DND-41 (cell line): Measurements from ENCODE around the gene INA.

Source experiments
- ATAC-seq: fragments of 200-7000 bp; cut with Tn5 transposase; 3 replicates; pipeline ENCODE4 v1.9.1; 2021; ENCODE audit warnings: low read depth; ENCODE audit not compliant: insufficient read depth
- DNase-seq: peaks from one replicate; pipeline ENCODE4 v3.0.0-alpha.2; 2020
- H2AFZ ChIP-seq: 2 replicates; pipeline ENCODE4 v1.6.0; 2012; ENCODE audit warnings: low read depth, low read length
- H3K27ac ChIP-seq: 2 replicates; pipeline ENCODE4 v1.5.1; 2012; ENCODE audit warnings: low read length, inconsistent platforms
- H3K27me3 ChIP-seq: fragments of 200-600 bp; sonication (generic); 2 replicates; pipeline ENCODE4 v1.6.0; 2012; ENCODE audit warnings: low read length, mild to moderate bottlenecking, inconsistent platforms; ENCODE audit not compliant: insufficient read depth, poor library complexity
- H3K36me3 ChIP-seq: 2 replicates; pipeline ENCODE4 v1.5.1; 2012; ENCODE audit warnings: low read length, inconsistent platforms; ENCODE audit not compliant: insufficient read depth
- H3K4me1 ChIP-seq: 2 replicates; pipeline ENCODE4 v1.5.1; 2012; ENCODE audit warnings: mild to moderate bottlenecking, low read length; ENCODE audit not compliant: insufficient read depth
- H3K4me2 ChIP-seq: 2 replicates; pipeline ENCODE4 v1.6.0; 2012; ENCODE audit warnings: mild to moderate bottlenecking, moderate library complexity, low read length, inconsistent platforms; ENCODE audit not compliant: insufficient read depth
- H3K4me3 ChIP-seq, 2 experiments: fragments of 200-600 bp in 1 of 2; shearing (Covaris generic) in 1 of 2; 2 replicates each; pipeline ENCODE4 v1.5.1; 2012 to 2016; ENCODE audit warnings: inconsistent platforms in 2 of 2, low read length in 2 of 2, mild to moderate bottlenecking in 2 of 2, low read depth in 1 of 2, moderate library complexity in 1 of 2
- H3K79me2 ChIP-seq: 2 replicates; pipeline ENCODE4 v1.6.0; 2012; ENCODE audit warnings: low read length, inconsistent platforms; ENCODE audit not compliant: insufficient read depth
- H3K9ac ChIP-seq: 2 replicates; pipeline ENCODE4 v1.6.0; 2012; ENCODE audit warnings: low read depth, mild to moderate bottlenecking, inconsistent platforms, low read length, moderate library complexity
- H3K9me3 ChIP-seq: 2 replicates; pipeline ENCODE4 v1.5.1; 2012; ENCODE audit warnings: low read length, moderate library complexity, mild to moderate bottlenecking, inconsistent platforms; ENCODE audit not compliant: insufficient read depth, severe bottlenecking
- H4K20me1 ChIP-seq: 2 replicates; pipeline ENCODE4 v1.6.0; 2012; ENCODE audit warnings: low read length; ENCODE audit not compliant: insufficient read depth
- EZH2 ChIP-seq: IDR thresholded peaks from 3 replicates; pipeline ENCODE4 v1.6.1; 2012; ENCODE audit warnings: borderline replicate concordance, low read depth, mild to moderate bottlenecking, moderate library complexity, low read length, inconsistent platforms; ENCODE audit not compliant: severe bottlenecking
- TF ChIP-seq, protein P1 (sequence below): IDR thresholded peaks from 2 replicates; pipeline ENCODE4 v1.5.1; 2012; ENCODE audit warnings: borderline replicate concordance, low read length, moderate library complexity, mild to moderate bottlenecking; ENCODE audit not compliant: poor library complexity, severe bottlenecking; ENCODE audit errors: extremely low read depth

INA gene

DNA sequence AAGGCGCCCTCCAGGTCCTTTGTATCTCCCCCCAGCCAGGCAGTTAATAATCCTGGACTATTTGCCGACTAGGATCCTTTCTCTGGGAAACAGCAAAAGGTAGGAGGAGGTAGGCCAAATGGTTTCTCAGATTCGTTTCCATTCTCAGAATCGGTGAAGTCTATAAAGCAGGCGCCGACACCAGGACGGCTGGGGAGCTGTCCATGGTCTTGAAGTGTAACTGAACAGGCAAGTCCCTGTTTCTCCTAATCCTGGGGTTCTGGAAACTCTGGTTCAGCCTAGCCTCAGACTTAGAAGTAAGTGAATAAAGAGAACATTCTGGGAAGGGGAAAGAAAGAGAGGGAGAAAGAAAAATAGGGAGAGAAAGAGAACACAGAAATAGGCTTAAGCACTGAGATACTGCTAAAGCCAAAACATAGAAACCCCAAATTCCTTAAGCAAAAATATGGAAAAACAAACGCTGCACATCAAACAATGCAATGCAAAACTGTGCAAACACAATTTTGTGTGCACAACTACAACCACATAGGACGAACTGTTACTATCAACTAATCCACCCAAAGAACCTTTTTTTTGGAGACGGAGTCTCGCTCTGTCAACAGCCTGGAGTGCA is 11.1 kb upstream of the INA start:
- H4K20me1 ChIP-seq, result no peaks in the 10 kb centered on the region
- no peaks in the 10 kb centered on the region for H3K27me3 ChIP-seq
- H3K27ac ChIP-seq, result no peak overlapping the region
- no peak overlapping the region for H3K9ac ChIP-seq
- ATAC-seq (peak; percentile 71), DNase-seq (peak; percentile 69)
- H3K9me3 ChIP-seq, result no peaks in the 10 kb centered on the region
- no peaks in the 10 kb centered on the region for H3K4me1 ChIP-seq
- no peak overlapping the region for H2AFZ ChIP-seq
- H3K36me3 ChIP-seq, result no peaks in the 10 kb centered on the region
- H3K4me2 ChIP-seq, result no peak overlapping the region
- no peak for TF ChIP-seq EZH2
- TF ChIP-seq, protein P1, sequence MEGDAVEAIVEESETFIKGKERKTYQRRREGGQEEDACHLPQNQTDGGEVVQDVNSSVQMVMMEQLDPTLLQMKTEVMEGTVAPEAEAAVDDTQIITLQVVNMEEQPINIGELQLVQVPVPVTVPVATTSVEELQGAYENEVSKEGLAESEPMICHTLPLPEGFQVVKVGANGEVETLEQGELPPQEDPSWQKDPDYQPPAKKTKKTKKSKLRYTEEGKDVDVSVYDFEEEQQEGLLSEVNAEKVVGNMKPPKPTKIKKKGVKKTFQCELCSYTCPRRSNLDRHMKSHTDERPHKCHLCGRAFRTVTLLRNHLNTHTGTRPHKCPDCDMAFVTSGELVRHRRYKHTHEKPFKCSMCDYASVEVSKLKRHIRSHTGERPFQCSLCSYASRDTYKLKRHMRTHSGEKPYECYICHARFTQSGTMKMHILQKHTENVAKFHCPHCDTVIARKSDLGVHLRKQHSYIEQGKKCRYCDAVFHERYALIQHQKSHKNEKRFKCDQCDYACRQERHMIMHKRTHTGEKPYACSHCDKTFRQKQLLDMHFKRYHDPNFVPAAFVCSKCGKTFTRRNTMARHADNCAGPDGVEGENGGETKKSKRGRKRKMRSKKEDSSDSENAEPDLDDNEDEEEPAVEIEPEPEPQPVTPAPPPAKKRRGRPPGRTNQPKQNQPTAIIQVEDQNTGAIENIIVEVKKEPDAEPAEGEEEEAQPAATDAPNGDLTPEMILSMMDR, result no peak
- no peaks in the 10 kb centered on the region for H3K79me2 ChIP-seq
- H3K4me3 ChIP-seq, result no peak overlapping the region

DNA sequence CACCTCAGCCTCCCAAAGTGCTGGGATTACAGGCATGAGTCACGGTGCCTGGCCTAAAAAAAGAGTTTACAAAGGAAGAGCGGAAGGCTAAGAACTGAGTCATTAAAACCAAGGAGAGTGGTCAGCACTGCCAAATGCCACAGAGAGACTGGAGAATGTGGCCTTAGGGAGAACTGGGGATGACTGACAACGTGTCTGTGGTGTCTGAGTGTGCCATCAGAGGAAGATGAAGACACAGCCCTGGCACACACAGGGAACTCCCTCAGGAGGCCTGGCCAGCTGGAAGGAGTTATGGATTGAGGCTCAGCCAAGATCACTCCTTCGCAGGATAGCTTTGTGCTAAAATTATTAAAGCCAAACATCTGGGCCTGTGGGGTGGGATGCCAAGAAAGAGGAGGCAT is 3.9 kb upstream of the INA start:
- H3K27me3 ChIP-seq, result no peaks in the 10 kb centered on the region
- H3K79me2 ChIP-seq, result no peaks in the 10 kb centered on the region
- no peak for ATAC-seq
- H3K4me1 ChIP-seq, result peaks cover 5% of the 10 kb centered on the region
- no peak overlapping the region for H3K9ac ChIP-seq
- no peak overlapping the region for H3K4me2 ChIP-seq
- H3K4me3 ChIP-seq, result no peak overlapping the region
- no peak for TF ChIP-seq EZH2
- TF ChIP-seq, protein P1, result no peak
- H3K9me3 ChIP-seq, result no peaks in the 10 kb centered on the region
- H2AFZ ChIP-seq, result no peak overlapping the region
- DNase-seq, result no peak
- H3K36me3 ChIP-seq, result no peaks in the 10 kb centered on the region
- H3K27ac ChIP-seq, result no peak overlapping the region
- no peaks in the 10 kb centered on the region; the same call in 1 of the 2 replicates for H4K20me1 ChIP-seq

DNA sequence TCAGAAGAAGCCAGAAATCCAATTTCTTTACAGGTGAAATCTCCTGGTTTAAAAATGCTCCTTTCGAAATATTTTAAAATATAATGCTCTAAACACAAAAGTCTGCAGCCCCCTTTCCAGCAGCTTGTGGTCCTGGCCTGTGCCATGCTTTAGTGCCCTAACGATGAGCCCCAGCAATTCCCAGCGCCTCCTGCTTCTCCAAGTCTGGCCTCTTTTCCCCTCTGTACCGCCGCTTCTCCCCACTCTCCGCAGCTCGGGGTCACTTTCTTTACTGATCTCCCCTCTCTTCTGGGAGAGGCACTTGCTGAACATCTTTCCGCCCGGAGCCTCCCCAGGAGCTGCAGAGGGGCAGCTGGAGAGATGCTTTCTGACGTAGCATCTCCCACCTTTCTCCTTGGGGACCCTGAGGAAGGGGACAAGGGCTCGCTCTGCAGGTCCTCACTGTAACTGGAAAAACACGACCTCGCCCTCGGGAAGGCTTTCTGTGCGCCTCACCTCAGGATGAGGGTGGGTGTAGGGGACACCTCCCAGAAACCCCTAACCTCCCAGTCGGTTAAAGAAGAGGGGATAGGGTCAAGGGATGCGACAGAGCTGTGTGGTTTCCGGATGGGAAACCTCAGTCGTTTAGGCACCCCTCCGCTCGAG is 565 bp upstream of the INA start:
- ATAC-seq (no peak), DNase-seq (no peak)
- no peaks in the 10 kb centered on the region for H3K27me3 ChIP-seq
- no peaks in the 10 kb centered on the region for H3K9me3 ChIP-seq
- H3K79me2 ChIP-seq, result no peaks in the 10 kb centered on the region
- H4K20me1 ChIP-seq, result no peaks in the 10 kb centered on the region; the same call in 1 of the 2 replicates
- H2AFZ ChIP-seq, result no peak overlapping the region
- no peak overlapping the region for H3K27ac ChIP-seq
- no peak overlapping the region for H3K4me2 ChIP-seq
- H3K9ac ChIP-seq, result no peak overlapping the region
- TF ChIP-seq, protein P1, result no peak
- TF ChIP-seq EZH2, result no peak
- H3K36me3 ChIP-seq, result no peaks in the 10 kb centered on the region
- H3K4me1 ChIP-seq, result peaks cover 5% of the 10 kb centered on the region
- no peak overlapping the region for H3K4me3 ChIP-seq
